Measurements from ENCODE around the gene KCNAB2. TPM values are rescaled to one million over a fixed set of nuclear protein-coding genes. Genes with fewer than 3 reads are reported as not detected.

Gene KCNAB2
- total RNA-seq, 2 donors from 2014 or later, result 9.3 to 14.3 TPM

- no peak for DNase-seq (ENCODE audit: low spot score)
- Histone ChIP-seq H3K4me3 (no peak overlapping the region), H3K9me3 (no peaks in the 10 kb centered on the region), H3K36me3 (no peaks in the 10 kb centered on the region), H3K27ac (no peak overlapping the region), H3K4me1 (peaks cover 0 to 16% of the 10 kb centered on the region in 2 donors), H3K27me3 (no peaks in the 10 kb centered on the region)
- no peak for TF ChIP-seq CTCF (IDR thresholded peaks at IDR 0.05)
These were observed 45.8 kb upstream of the KCNAB2 start for GRCh38 chr1:5999711-6000443.

GRCh38 chr1:6000444-6001288 lies 45.0 kb upstream of the KCNAB2 start:
- Histone ChIP-seq H3K36me3 (no peaks in the 10 kb centered on the region), H3K4me1 (peaks cover 0 to 16% of the 10 kb centered on the region in 2 donors), H3K4me3 (no peak overlapping the region), H3K9me3 (no peaks in the 10 kb centered on the region), H3K27ac (peak overlapping the region in 1 of 2 donors; percentile 83), H3K27me3 (no peaks in the 10 kb centered on the region)
- DNase-seq (ENCODE audit: low spot score), result no peak
- TF ChIP-seq CTCF (IDR thresholded peaks at IDR 0.05), result no peak

- Histone ChIP-seq H3K4me3 (no peak overlapping the region), H3K27ac (peak overlapping the region; percentile 83 to 85), H3K9me3 (no peaks in the 10 kb centered on the region), H3K27me3 (no peaks in the 10 kb centered on the region), H3K36me3 (no peaks in the 10 kb centered on the region), H3K4me1 (peaks cover 0 to 22% of the 10 kb centered on the region in 2 donors)
- no peak for DNase-seq (ENCODE audit: low spot score)
- TF ChIP-seq CTCF (IDR thresholded peaks at IDR 0.05), result no peak
These were observed 43.6 kb upstream of the KCNAB2 start for GRCh38 chr1:6001992-6002576.

- no peaks in the 10 kb centered on the region for H3K9me3 ChIP-seq
- peak overlapping the region; percentile 83 to 85 for H3K27ac ChIP-seq
- H3K4me1 ChIP-seq, result peaks cover 0 to 25% of the 10 kb centered on the region in 2 donors
- DNase-seq (ENCODE audit: low spot score), result no peak
- no peaks in the 10 kb centered on the region for H3K36me3 ChIP-seq
- H3K27me3 ChIP-seq, result no peaks in the 10 kb centered on the region
- TF ChIP-seq CTCF (IDR thresholded peaks at IDR 0.05), result peak in 1 of 2 donors; percentile 39
- peak overlapping the region in 1 of 2 donors; percentile 9 for H3K4me3 ChIP-seq
These were observed 42.8 kb upstream of the KCNAB2 start for GRCh38 chr1:6002714-6003501.
